ENCODE measurements around the gene IRGC.

IRGC gene

GRCh38 chr19:43691755-43692154 is 24.1 kb upstream of the IRGC start:
- no peak for DNase-seq

DNA sequence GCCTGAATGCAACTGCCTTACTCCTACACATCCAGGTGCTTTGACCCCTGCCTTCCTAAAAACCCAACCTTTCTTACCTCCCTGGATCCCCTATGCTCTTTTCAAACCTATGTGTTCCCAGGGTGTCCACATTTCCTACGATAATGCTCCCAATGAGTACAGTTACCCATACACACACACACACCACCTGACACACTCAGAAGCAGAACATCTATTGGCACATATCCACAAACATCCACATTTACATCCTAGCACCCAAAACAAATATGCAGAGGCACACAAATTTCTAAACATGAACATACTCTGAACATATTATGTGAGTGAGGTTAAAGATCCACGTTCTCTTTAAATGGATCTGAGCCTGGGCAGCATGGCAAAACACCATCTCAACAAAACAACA is 23.5 kb upstream of the IRGC start:
- DNase-seq, result no peak

DNA sequence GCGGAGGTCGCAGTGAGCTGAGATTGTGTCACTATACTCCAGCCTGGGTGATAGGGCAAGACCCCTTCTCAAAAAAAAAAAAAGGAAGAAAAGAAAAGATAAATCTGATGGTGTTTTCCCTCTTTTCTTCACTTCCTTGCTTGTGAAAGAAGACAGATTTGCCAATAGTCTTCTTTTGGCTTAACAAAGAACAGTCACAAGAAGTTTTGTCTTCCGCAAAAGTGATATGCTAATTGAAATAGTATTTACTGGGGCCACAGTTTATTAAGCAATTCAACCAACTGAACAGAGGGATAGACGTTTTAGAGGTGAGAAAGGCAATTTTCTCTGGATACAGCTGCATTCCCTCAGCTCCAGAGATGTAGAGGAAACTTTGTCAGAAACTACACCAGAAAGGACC is 23.0 kb upstream of the IRGC start:
- DNase-seq, result no peak

DNA sequence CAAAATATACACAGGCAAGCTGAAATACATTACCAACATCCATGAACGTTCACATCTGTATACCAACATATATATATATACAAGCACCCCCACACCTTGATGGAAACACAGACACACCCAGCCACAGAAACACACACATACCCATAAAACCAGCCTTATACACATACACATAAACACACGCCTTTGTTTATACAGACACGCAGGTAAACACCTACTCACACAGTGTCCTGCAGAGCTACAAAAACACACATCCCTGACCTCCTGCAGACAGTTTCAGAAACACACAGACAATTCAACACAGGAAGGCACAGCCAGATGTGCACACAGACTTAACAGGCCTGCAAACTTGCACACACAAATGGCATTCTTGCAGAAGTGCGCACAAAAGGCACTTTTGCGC is 21.3 kb upstream of the IRGC start:
- no peak for DNase-seq

DNA sequence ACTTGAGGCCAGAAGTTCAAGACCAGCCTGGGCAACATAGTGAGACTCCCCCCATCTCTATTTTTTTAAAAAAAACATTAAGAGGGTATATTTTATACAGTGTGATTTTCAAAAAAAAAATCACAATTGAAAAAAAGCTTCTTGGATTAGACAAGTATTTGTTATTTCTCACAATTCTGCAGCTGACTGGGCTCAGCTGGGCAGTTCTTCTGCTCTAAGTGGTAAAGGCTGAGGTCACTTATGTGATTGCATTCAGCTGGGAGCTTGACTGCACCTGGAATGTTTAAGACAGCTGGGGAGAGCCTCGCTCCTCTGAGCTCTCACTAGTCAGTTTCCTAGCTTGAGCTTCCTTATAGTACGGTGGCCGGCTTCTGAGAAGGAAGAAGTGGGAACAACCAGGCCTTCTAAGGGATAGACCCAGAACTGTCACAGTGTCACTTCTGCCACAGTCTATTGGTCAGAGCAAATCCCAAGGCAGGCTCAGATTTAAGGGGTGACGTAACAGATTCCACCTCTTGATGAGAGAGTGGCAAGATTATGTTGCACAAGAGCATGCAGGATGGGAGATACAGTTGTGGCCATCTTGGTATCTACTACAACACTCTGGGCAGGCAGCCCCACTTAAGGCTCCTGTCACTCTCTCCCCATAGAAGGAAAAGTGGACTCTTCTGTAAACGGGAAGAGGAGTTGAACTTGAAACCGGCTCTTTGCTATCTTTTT is 19.7 kb upstream of the IRGC start:
- no peak for DNase-seq

- no peak for DNase-seq
These were observed 18.6 kb upstream of the IRGC start for GRCh38 chr19:43697295-43697694.

DNA sequence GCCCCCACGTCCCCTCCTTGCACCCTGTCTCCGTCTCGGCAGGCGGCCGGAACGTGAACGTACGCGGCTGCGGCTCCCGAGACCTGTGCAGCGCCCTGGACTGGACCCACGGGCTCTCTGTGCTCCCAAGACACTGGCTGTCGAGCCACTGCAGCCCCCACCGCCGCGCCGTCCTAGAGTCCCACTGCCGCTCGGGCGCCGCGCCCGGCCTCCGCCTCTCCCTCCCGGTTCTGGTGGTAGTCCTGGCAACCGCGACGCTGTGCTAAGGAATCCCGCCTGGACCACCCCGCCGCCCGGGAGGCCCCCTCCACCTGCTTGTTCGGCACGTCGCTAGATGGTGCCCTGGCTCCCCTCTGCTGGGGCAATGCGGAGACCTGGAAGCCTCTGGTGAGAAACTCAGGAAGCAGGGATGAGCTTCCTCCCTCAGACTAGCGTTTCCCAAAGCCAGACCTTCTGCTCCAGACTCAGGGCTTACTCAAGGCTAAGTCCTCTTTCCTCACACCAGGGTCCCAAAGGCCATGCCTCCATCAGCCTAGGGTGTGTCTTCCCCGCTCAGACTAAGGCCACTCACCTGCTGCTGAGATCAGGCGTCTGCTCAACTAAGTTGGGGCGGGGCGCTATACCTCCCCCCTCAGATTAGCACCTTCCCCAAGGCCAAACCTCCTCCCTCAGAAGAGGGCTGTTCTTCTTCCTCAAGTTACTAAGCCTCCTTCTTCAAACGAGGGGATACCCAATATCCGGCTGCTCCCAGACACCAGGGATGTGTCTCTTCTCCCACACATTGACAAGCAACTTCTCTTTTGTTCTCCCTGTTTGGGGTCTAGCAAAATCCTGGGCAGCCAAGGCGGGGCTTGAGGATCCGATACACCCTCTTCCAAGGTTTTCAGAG is 16.1 kb upstream of the IRGC start:
- peak; percentile 25 for DNase-seq

DNA sequence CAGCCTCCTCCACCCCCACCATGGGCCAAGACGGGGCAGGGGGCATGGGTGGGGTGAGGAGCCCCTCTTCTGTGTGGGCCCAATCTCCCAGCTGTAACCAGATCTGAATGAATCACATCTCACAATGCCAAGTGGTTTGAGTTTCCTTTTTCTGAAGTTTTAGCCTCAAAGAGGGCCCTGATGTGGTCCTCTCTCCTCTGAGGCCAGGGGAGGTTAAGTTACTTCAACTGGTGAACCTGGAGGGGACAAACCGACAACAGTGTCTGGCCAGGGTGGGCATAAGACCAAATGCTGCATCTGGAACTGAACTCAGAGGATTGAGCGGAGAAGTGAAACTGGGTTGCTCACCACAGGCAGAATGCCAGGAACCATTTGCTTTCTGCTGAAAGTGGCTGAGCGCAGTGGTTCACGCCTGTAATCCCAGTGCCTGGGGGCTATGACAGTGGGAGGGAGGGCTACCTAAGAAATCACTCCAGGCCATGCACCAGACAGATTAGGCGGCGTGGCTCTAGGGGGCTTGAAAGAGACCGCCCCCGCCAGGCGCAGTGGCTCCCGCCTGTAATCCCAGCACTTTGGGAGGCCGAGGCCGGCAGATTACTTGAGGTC is 15.4 kb upstream of the IRGC start:
- DNase-seq, result peak; percentile 93

DNA sequence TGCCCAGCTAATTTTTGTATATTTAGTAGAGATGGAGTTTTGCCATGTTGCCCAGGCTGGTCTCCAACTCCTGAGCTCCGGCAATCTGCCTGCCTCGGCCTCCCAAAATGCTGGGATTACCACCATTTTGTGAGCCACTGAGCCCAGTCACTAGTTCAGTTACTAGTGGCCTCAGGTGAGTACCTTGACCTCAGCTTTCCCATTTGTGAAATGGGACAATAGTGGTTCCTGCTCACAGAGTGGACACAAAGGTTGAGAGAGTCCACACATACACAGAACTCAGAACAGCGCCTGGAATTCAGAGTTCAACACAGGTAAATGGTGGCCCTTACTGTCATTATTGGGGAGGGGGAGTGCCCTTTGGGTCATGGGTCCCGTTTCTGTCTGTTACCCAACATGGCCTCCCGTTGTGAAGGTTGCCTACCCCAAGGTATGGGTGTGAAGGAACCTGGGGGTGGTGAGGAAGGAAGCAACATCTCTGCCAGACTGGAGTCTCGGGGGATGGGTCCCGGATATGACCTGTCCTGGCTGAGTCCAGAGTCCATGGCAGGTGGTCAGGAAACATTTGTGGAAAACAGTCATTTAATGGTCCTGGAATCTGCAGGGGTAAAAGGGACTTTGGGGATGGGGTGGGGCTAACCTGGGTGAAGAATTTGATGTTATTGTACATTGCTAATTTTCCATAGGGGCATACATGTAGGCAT is 11.7 kb upstream of the IRGC start:
- no peak for DNase-seq

GRCh38 chr19:43705729-43706128 is 10.1 kb upstream of the IRGC start:
- no peak for DNase-seq

DNA sequence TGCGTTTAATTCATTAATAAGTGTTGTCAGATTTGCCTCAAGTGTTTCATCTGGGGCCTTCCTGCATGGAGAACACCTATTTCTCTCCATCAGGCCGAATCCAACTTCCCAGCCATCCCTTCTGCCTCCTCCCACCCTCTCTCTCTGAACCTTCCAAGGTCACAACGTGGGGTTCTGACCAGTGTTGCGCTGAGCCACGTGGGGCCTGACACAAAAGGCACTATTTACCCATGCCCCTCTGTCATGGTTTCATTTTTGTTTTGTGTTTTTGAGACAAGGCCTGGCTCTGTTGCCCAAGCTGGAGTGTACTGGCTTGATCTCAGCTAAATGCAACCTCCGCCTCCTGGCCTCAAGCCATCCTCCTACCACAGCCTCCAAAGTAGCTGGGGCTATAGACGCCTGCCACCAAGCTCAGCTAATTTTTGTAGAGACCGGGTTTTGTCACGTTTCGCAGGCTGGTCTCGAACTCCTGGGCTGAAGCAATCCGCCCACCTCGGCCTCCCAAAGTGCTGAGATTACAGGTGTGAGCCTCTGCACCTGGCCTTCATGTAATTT is 8.6 kb upstream of the IRGC start:
- DNase-seq, result no peak

GRCh38 chr19:43708716-43709115 is 7.2 kb upstream of the IRGC start:
- no peak for DNase-seq

DNA sequence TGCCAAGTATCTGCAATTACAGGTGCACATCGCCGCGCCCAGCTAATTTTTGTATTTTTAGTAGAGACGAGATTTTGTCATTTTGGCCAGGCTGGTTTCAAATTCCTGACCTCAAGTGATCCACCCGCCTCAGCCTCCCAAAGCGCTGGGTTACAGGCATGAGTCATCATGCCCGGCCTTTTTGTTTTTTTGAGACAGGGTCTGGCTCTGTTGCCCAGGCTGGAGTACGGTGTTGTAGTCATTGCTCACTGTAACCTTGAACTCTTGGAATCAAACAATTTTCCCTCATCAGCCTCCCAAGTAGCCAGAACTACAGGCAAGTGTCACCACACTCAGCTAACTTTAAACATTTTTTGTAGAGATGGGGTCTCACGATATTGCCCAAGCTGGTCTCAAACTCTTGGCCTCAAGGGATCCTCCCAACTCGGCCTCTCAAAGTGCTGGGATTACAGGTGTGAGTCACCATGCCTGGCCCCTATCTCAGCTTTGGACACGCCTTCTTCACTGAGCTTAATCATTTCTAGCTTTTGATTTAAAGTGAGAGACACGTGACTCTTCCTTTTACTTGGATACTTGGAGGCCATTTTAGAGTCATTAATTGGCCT is 4.0 kb upstream of the IRGC start:
- DNase-seq, result no peak

DNA sequence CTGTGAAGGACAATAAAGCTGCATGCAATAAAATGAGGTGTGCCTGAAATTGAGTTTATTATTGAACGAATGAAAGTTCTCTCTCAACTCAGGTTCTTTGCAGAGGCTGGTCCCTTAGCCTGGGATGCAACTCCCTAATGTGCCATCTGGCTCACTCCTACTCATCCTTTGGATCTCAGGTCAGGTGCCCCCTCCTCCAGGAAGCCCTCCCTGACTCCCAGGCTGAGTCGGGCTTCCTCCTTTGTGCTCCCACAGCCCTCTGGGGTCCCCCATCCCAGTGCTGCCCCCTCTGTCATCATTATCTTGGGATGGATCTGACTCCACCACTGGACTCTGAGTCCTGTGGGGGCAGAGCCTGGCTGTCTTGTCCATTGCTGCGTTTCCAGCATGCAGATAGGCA is 2.7 kb upstream of the IRGC start:
- DNase-seq, result no peak

DNA sequence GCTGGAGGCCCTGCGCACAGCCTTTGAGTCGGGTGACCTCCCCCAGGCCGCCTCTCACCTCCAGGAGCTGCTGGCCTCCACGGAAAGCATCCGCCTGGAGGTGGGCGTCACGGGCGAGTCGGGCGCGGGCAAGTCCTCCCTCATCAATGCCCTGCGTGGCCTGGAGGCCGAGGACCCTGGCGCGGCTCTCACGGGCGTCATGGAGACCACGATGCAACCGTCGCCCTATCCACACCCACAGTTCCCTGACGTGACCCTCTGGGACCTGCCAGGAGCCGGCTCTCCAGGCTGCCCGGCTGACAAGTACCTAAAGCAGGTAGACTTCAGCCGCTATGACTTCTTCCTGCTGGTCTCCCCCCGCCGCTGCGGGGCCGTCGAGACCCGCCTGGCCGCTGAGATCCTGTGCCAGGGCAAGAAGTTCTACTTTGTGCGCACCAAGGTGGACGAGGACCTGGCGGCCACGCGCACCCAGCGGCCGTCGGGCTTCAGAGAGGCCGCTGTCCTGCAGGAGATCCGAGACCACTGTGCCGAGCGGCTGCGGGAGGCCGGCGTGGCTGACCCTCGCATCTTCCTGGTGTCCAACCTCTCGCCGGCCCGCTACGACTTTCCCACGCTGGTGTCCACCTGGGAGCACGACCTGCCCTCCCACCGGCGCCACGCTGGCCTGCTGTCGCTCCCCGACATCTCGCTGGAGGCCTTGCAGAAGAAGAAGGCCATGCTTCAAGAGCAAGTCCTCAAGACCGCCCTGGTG is 2.9 kb downstream of the IRGC start:
- no peak for DNase-seq

DNA sequence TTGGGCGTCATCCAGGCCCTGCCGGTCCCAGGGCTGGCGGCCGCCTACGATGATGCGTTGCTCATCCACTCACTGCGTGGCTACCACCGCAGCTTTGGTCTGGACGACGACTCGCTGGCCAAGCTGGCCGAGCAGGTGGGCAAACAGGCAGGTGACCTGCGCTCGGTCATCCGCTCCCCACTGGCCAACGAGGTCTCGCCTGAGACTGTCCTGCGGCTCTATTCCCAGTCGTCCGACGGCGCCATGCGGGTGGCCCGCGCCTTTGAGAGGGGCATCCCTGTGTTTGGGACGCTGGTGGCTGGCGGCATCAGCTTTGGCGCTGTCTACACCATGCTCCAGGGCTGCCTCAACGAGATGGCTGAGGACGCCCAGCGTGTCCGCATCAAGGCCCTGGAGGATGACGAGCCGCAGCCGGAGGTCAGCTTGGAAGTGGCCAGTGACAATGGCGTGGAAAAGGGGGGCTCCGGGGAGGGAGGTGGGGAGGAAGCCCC is 3.5 kb downstream of the IRGC start:
- no peak for DNase-seq

- DNase-seq, result no peak
These were observed 4.0 kb downstream of the IRGC start for GRCh38 chr19:43719918-43720317.

DNA sequence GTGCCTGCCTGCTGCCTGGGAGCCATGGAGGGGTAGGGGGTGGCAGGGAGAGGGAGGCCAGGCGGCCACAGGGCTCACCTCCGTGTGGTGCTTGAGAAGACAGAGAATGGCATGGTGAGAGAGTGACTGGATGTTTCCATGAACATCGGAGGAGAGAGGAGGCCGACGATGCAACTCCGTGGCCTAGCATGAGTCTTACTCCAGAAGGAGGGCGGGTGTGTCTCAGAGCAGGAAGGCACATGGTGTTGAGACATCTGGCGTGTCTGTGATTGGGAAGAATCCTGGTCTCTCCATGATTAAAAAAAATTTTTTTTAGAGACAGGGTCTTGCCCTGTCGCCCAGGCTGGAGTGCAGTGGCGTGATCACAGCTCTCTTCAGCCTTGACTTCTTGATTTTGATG is 5.1 kb downstream of the IRGC start:
- DNase-seq, result no peak

GRCh38 chr19:43721469-43722048 is 5.7 kb downstream of the IRGC start:
- no peak for DNase-seq

GRCh38 chr19:43723588-43723987 is 7.7 kb downstream of the IRGC start:
- DNase-seq, result no peak

DNA sequence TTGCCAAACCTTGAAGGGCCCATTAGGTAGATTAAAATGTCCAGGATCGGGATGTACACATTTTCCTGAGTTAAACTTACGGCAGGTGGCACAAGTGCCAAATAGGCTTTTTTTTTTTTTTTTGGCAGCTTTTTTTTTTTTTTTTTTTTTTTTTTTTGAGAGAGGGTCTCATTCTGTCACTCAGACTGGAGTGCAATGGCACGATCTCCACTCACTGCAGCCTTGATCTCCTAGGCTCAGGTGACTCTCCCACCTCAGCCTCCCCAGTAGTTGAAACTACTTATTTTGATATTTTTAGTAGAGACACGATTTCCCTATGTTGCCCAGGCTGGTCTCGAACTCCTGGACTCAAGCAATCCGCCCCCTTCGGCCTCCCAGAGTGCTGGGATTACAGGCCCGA is 9.0 kb downstream of the IRGC start:
- no peak for DNase-seq
